ENCODE results near the gene BMPER.

GRCh38 chr7:34111031-34111430 lies 205.7 kb downstream of the BMPER start:
- TF ChIP-seq EZH2 (IDR thresholded peaks at IDR 0.05; ENCODE audit: low read depth), result no peak
- TF ChIP-seq, protein P1, sequence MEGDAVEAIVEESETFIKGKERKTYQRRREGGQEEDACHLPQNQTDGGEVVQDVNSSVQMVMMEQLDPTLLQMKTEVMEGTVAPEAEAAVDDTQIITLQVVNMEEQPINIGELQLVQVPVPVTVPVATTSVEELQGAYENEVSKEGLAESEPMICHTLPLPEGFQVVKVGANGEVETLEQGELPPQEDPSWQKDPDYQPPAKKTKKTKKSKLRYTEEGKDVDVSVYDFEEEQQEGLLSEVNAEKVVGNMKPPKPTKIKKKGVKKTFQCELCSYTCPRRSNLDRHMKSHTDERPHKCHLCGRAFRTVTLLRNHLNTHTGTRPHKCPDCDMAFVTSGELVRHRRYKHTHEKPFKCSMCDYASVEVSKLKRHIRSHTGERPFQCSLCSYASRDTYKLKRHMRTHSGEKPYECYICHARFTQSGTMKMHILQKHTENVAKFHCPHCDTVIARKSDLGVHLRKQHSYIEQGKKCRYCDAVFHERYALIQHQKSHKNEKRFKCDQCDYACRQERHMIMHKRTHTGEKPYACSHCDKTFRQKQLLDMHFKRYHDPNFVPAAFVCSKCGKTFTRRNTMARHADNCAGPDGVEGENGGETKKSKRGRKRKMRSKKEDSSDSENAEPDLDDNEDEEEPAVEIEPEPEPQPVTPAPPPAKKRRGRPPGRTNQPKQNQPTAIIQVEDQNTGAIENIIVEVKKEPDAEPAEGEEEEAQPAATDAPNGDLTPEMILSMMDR (conservative IDR thresholded peaks at IDR 0.05), result no peak
